LNCaP clone FGC (cell line): ENCODE results near the gene TENT4B.
"Not testable (repeated sequence)": the region's sequence is repeated elsewhere in the genome, so short reads cannot be mapped to it uniquely, and the experiment has no call there.

Source experiments
- DNase-seq: peaks from one replicate; pipeline ENCODE4 v3.0.0-alpha.2; 2011; ENCODE audit warnings: low read depth
- H3K4me3 ChIP-seq: 2 replicates; pipeline ENCODE4 v1.5.1; 2011; ENCODE audit warnings: mild to moderate bottlenecking, low read depth, low read length, control low read depth
- TF ChIP-seq, protein P1 (sequence below): IDR thresholded peaks from 2 replicates; pipeline ENCODE4 v1.5.1; 2012; ENCODE audit warnings: mild to moderate bottlenecking; ENCODE audit not compliant: control insufficient read depth, insufficient read depth; ENCODE audit errors: extremely low read depth

The TENT4B gene

GRCh38 chr16:50123417-50123816, 29.7 kb upstream of the TENT4B start:
- H3K4me3 ChIP-seq: no peak overlapping the region
- TF ChIP-seq, protein P1, sequence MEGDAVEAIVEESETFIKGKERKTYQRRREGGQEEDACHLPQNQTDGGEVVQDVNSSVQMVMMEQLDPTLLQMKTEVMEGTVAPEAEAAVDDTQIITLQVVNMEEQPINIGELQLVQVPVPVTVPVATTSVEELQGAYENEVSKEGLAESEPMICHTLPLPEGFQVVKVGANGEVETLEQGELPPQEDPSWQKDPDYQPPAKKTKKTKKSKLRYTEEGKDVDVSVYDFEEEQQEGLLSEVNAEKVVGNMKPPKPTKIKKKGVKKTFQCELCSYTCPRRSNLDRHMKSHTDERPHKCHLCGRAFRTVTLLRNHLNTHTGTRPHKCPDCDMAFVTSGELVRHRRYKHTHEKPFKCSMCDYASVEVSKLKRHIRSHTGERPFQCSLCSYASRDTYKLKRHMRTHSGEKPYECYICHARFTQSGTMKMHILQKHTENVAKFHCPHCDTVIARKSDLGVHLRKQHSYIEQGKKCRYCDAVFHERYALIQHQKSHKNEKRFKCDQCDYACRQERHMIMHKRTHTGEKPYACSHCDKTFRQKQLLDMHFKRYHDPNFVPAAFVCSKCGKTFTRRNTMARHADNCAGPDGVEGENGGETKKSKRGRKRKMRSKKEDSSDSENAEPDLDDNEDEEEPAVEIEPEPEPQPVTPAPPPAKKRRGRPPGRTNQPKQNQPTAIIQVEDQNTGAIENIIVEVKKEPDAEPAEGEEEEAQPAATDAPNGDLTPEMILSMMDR: no peak
- DNase-seq: no peak

DNA sequence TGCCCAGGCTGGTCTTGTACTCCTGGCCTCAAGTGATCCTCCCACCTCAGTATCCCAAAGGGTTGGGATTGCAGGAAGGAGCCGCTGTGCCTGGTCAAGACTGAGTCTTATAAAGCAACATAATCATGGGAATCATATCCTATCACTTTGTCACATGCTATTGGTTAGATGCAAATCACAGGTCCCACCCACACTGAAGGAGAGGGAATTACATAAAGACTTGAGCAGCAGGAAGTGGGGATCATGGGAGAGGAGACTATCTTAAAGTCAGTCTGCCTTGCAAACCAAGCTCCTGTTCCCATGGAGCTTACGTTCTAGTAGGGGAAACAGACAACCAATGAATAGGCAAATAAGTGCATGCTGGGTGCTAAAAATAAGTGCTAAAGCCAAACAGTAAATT, 28.3 kb upstream of the TENT4B start:
- TF ChIP-seq, protein P1: no peak
- no peak overlapping the region for H3K4me3 ChIP-seq
- DNase-seq: no peak

DNA sequence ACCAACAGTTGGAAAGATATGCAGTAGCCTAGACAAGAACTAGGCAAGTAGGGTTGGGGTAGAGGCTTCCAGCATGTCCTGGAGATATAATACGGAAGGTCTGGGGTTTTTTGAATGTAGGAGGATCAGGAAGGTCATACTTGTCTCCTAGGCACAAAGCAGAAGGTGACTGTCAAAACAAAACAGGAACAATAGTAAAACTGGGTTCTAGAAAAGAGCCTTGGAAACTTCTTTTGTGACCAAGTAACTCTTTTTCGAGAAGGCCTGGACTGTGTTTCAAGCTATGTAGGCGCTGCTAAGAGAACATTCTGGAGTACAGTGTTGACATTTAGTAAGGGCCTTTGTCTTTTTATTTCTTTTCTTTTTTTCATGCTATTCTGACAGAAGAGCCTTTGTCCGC, 26.9 kb upstream of the TENT4B start:
- DNase-seq: no peak
- TF ChIP-seq, protein P1: no peak
- no peak overlapping the region for H3K4me3 ChIP-seq

- not testable (repeated sequence) for DNase-seq, H3K4me3 ChIP-seq
Measured at GRCh38 chr16:50132571-50132970, 20.5 kb upstream of the TENT4B start.

DNA sequence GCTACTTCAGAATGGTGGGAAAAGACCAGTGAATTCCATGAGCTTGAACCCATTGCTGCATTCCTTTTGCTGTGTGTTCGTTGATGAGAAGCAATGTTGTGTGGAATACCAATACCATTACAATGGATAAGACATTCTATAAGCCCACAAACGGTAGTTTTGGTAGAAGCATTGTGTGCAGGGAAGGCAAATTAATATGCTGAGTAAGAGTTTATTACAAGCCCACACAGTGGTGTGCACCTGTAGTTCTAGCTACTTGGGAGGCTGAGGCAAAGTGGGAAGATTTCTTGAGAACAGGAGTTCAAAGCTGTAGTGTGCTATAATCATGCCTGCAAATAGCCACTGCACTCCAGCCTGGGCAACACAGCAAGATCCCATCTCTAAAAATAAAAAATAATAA, 19.9 kb upstream of the TENT4B start:
- TF ChIP-seq, protein P1: no peak
- H3K4me3 ChIP-seq: no peak overlapping the region
- DNase-seq: no peak

- TF ChIP-seq, protein P1: 0 out of 2 replicates have a peak, but pooled peaks have one; percentile 12
- H3K4me3 ChIP-seq: no peak overlapping the region
- no peak for DNase-seq
Measured at GRCh38 chr16:50136399-50136798, 16.7 kb upstream of the TENT4B start.

GRCh38 chr16:50137268-50137667, 15.8 kb upstream of the TENT4B start:
- H3K4me3 ChIP-seq: no peak overlapping the region
- TF ChIP-seq, protein P1: no peak
- DNase-seq: no peak
